H1 (cell line): Measurements from ENCODE around the gene PTBP3. TPM values are rescaled to one million over a fixed set of nuclear protein-coding genes. Genes with fewer than 3 reads are reported as not detected.

Experiments used
- CTCF ChIA-PET: fragments of 300-600 bp; sonication (Branson Sonifier 250); formaldehyde crosslinking; loops from one replicate; lab custom pipeline; 2021; ENCODE audit not compliant: partially characterized antibody; lab: Charles Lee
- POLR2A ChIA-PET: fragments of 300-600 bp; sonication (Branson Sonifier 250); formaldehyde crosslinking; loops from one replicate; lab custom pipeline; 2021; ENCODE audit warnings: inconsistent platforms; ENCODE audit not compliant: partially characterized antibody; lab: Charles Lee
- DNase-seq, 2 experiments: peaks; one replicate each; pipeline versions ENCODE4 v3.0.0 to v3.0.0-alpha.2; 2010 to 2022; ENCODE audit warnings: low spot score in 2 of 2, low read depth in 1 of 2, mixed read lengths in 1 of 2
- FAIRE-seq: peaks from 2 replicates; lab custom pipeline; 2011; peaks lifted over from hg19 to GRCh38; lab: Jason Lieb, UNC
- H2AFZ ChIP-seq: 2 replicates; pipeline ENCODE4 v1.8.1; 2012; ENCODE audit warnings: low read length, inconsistent platforms
- H2AK5ac ChIP-seq: 2 replicates; pipeline ENCODE4 v1.6.1; 2013; ENCODE audit warnings: low read depth, low read length
- H2BK120ac ChIP-seq: replicated peaks from 2 replicates; pipeline ENCODE3; 2013; ENCODE audit warnings: low read depth, low read length, inconsistent platforms
- H2BK12ac ChIP-seq: 2 replicates; pipeline ENCODE4 v1.6.1; 2013; ENCODE audit warnings: low read depth, low read length
- H2BK15ac ChIP-seq: 2 replicates; pipeline ENCODE4 v1.6.1; 2013; ENCODE audit warnings: low read length
- H2BK20ac ChIP-seq: 2 replicates; pipeline ENCODE4 v1.6.1; 2013; ENCODE audit warnings: low read length
- H2BK5ac ChIP-seq: 2 replicates; pipeline ENCODE4 v1.6.1; 2013; ENCODE audit warnings: low read depth, low read length
- H3K14ac ChIP-seq: 2 replicates; pipeline ENCODE4 v1.6.1; 2013; ENCODE audit warnings: inconsistent platforms; ENCODE audit not compliant: insufficient read length
- H3K18ac ChIP-seq: 2 replicates; pipeline ENCODE4 v1.6.1; 2013; ENCODE audit warnings: low read length; ENCODE audit errors: extremely low read depth
- H3K23ac ChIP-seq: 2 replicates; pipeline ENCODE4 v1.6.1; 2013; ENCODE audit warnings: inconsistent platforms; ENCODE audit not compliant: insufficient read length
- H3K23me2 ChIP-seq: 2 replicates; pipeline ENCODE4 v1.6.1; 2013; ENCODE audit warnings: low read depth, low read length
- H3K27ac ChIP-seq: 2 replicates; pipeline ENCODE4 v1.6.1; 2011; ENCODE audit warnings: low read depth, low read length, inconsistent platforms
- H3K27me3 ChIP-seq, 4 experiments: replicated peaks in 1 of 4; 1 replicate in 1 of 4; 2 replicates in 3 of 4; pipeline versions ENCODE4 v1.6.1 to v1.8.1; 2011 to 2013; ENCODE audit warnings: low read length in 3 of 4, mild to moderate bottlenecking in 3 of 4, inconsistent platforms in 2 of 4, mixed read lengths in 2 of 4, moderate library complexity in 1 of 4; ENCODE audit not compliant: control insufficient read depth in 3 of 4, insufficient read depth in 3 of 4; ENCODE audit errors: extremely low read depth in 1 of 4
- H3K36me3 ChIP-seq, 4 experiments: 2 replicates each; pipeline versions ENCODE4 v1.6.1 to v1.8.1; 2011 to 2013; ENCODE audit warnings: mild to moderate bottlenecking in 4 of 4, low read length in 3 of 4, moderate library complexity in 2 of 4, control low read depth in 1 of 4, inconsistent platforms in 1 of 4; ENCODE audit not compliant: insufficient read depth in 4 of 4, control insufficient read depth in 2 of 4
- H3K4ac ChIP-seq: replicated peaks from 2 replicates; pipeline ENCODE3; 2013; ENCODE audit warnings: low read length, low read depth, mixed read lengths, inconsistent platforms; ENCODE audit not compliant: insufficient read length
- H3K4me1 ChIP-seq, 4 experiments: replicated peaks in 1 of 4; 1 replicate in 1 of 4; 2 replicates in 3 of 4; pipeline versions ENCODE4 v1.6.1 to v1.8.1; 2011 to 2013; ENCODE audit warnings: low read length in 3 of 4, inconsistent platforms in 2 of 4, mixed read lengths in 1 of 4; ENCODE audit not compliant: insufficient read depth in 4 of 4, control insufficient read depth in 3 of 4
- H3K4me2 ChIP-seq, 2 experiments: 2 replicates each; pipeline versions ENCODE4 v1.6.1 to v1.8.1; 2011 to 2013; ENCODE audit warnings: low read depth in 2 of 2, low read length in 2 of 2, control low read depth in 1 of 2, inconsistent platforms in 1 of 2, mild to moderate bottlenecking in 1 of 2; ENCODE audit not compliant: insufficient read depth in 1 of 2
- H3K4me3 ChIP-seq, 4 experiments: fragments of 200-600, 300-600 bp in 1 of 4; sonication (generic), shearing (Covaris generic), sonication (Bioruptor Twin) in 1 of 4; 2 replicates each; pipeline versions ENCODE4 v1.5.1 to v1.8.1; 2011 to 2016; ENCODE audit warnings: low read length in 4 of 4, low read depth in 3 of 4, control low read depth in 2 of 4, inconsistent platforms in 2 of 4, mild to moderate bottlenecking in 2 of 4, mixed read lengths in 1 of 4, moderate library complexity in 1 of 4; ENCODE audit not compliant: insufficient read depth in 2 of 4; ENCODE audit errors: extremely low read depth in 1 of 4
- H3K56ac ChIP-seq: replicated peaks from 2 replicates; pipeline ENCODE3; 2013; ENCODE audit warnings: low read depth, mild to moderate bottlenecking, mixed read lengths, low read length, inconsistent platforms; ENCODE audit not compliant: insufficient read length
- H3K79me1 ChIP-seq: 2 replicates; pipeline ENCODE4 v1.6.1; 2013; ENCODE audit warnings: low read depth, low read length, control low read depth
- H3K79me2 ChIP-seq, 2 experiments: 2 replicates each; pipeline versions ENCODE4 v1.6.1 to v1.8.1; 2012 to 2013; ENCODE audit warnings: low read length in 2 of 2, mild to moderate bottlenecking in 2 of 2, inconsistent platforms in 1 of 2; ENCODE audit not compliant: insufficient read depth in 2 of 2, control insufficient read depth in 1 of 2
- H3K9ac ChIP-seq, 4 experiments: replicated peaks in 1 of 4; 1 replicate in 1 of 4; 2 replicates in 3 of 4; pipeline versions ENCODE4 v1.6.1 to v1.8.1; 2011 to 2013; ENCODE audit warnings: low read depth in 3 of 4, low read length in 3 of 4, control low read depth in 2 of 4, mild to moderate bottlenecking in 2 of 4, moderate library complexity in 2 of 4, inconsistent platforms in 1 of 4; ENCODE audit errors: extremely low read depth in 1 of 4
- H3K9me3 ChIP-seq, 2 experiments: 2 replicates each; pipeline versions ENCODE4 v1.6.1 to v1.8.1; 2012 to 2013; ENCODE audit warnings: mild to moderate bottlenecking in 2 of 2, moderate library complexity in 2 of 2, control low read depth in 1 of 2, inconsistent platforms in 1 of 2, low read depth in 1 of 2, low read length in 1 of 2, mixed read lengths in 1 of 2; ENCODE audit not compliant: insufficient read depth in 2 of 2
- H4K20me1 ChIP-seq, 2 experiments: replicated peaks in 1 of 2; 2 replicates each; pipeline versions ENCODE3 to v1.8.1; 2011 to 2013; ENCODE audit warnings: inconsistent platforms in 2 of 2, low read length in 2 of 2, mild to moderate bottlenecking in 1 of 2; ENCODE audit not compliant: insufficient read depth in 2 of 2, control insufficient read depth in 1 of 2
- H4K5ac ChIP-seq: 2 replicates; pipeline ENCODE4 v1.6.1; 2013; ENCODE audit warnings: low read length, low read depth, mixed read lengths, inconsistent platforms; ENCODE audit not compliant: insufficient read length
- H4K8ac ChIP-seq: 2 replicates; pipeline ENCODE4 v1.8.0; 2013; ENCODE audit warnings: mild to moderate bottlenecking, moderate library complexity, low read length, inconsistent platforms; ENCODE audit not compliant: insufficient read depth; ENCODE audit errors: extremely low read depth
- H4K91ac ChIP-seq: replicated peaks from 2 replicates; pipeline ENCODE3; 2013; ENCODE audit warnings: low read length, mixed read lengths, inconsistent platforms; ENCODE audit not compliant: insufficient read length
- CBX8 ChIP-seq: fragments of 300-800, 300-1000 bp; sonication (generic); IDR thresholded peaks from 2 replicates; pipeline ENCODE4 v1.7.1; 2016; ENCODE audit warnings: low read depth, low read length, borderline replicate concordance
- JUND ChIP-seq: IDR thresholded peaks from 2 replicates; pipeline ENCODE4 v1.6.1; 2011; ENCODE audit warnings: mild to moderate bottlenecking, improper control_type of control experiment, low read length
- polyA plus RNA-seq, 7 experiments: library from polyadenylated mRNA; depleted of rRNA in 3 of 7; stranded (reverse) in 5 of 7; unstranded in 2 of 7; fragments of >200 nt in 5 of 7; fragments of 200-250 nt in 2 of 7; gene quantifications; 1 replicate in 5 of 7; 2 replicates in 1 of 7; 4 replicates in 1 of 7; pipeline versions ENCODE4 v1.2.1 to v1.2.3, GENCODE V29; 2011 to 2013; ENCODE audit warnings: missing spikeins in 2 of 7, mixed read lengths in 2 of 7
- total RNA-seq: library from RNA; stranded (reverse); fragmentation: NEBNext Ultra II Directional; extraction: Animal tissue kit (Norgen Biotek cat#: 25700); gene quantifications from 2 replicates; pipeline ENCODE4 v1.2.1, GENCODE V29; 2021

PTBP3 gene
- total and polyA plus RNA-seq, 2 of the 8 experiments (the other 6 are each of a cell fraction or from before 2014, with no cell fraction given), result 51.0 to 124 TPM

DNA sequence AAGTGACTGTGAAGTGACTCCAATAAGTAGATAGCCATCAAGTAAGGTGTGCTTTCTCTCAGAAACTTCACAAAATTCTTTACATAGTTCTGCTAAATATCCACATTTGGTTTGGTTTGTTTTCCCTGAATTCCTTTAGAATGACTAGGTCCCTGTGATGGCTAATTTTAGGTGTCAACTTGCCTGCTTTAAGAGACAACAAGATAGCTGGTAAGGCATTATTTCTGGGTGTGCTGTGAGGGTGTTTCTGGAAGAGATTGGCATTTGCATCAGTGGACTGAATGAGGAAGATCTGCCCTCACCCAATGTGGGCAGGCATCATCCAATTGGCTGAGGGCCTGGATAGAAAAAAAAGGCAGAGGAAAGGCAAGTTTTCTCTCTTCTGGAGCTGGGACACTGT, 8.3 kb upstream of the PTBP3 start:
- Histone ChIP-seq H3K27me3 (no peaks in the 10 kb centered on the region), H3K4me2 (no peak overlapping the region), H3K23me2 (no peaks in the 10 kb centered on the region), H3K4ac (no peak overlapping the region), H3K4me3 (no peak overlapping the region), H3K4me1 (no peaks in the 10 kb centered on the region), H3K27ac (no peak overlapping the region), H3K9me3 (no peaks in the 10 kb centered on the region), H4K20me1 (no peaks in the 10 kb centered on the region), H4K8ac (no peak overlapping the region), H3K79me2 (no peaks in the 10 kb centered on the region), H2BK5ac (no peak overlapping the region), H2BK15ac (no peak overlapping the region), H3K79me1 (no peaks in the 10 kb centered on the region), H2AK5ac (no peak overlapping the region), H3K23ac (no peak overlapping the region), H2BK12ac (no peak overlapping the region), H4K5ac (no peak overlapping the region), H3K36me3 (no peaks in the 10 kb centered on the region), H3K14ac (no peak overlapping the region), H3K18ac (no peak overlapping the region), H2AFZ (0 out of 2 replicates have a peak overlapping the region, but pooled peaks have one; percentile 68), H4K91ac (no peak overlapping the region), H2BK20ac (no peak overlapping the region), H2BK120ac (no peak overlapping the region), H3K56ac (no peak overlapping the region), H3K9ac (no peak overlapping the region)
- DNase-seq (no peak), FAIRE-seq (no peak)
- ChIA-PET CTCF (interaction anchor here (0.6 to 1.7 kb wide), 5 partner anchors 13 to 339 kb away, joined by 3 to 5 read pairs (median 4); no protein-coding TSS in a partner anchor), POLR2A (interaction anchor here (1.5 kb wide), 1 partner anchor 18 kb away, joined by 4 read pairs; no protein-coding TSS in a partner anchor)
- TF ChIP-seq CBX8 (no peak), JUND (peak; percentile 48; the same call in 1 of the 2 replicates)
